Naive thymus-derived CD8-positive, alpha-beta T cell (primary cell): ENCODE measurements around the gene KDM2A. TPM values are rescaled to one million over a fixed set of nuclear protein-coding genes. Genes with fewer than 3 reads are reported as not detected.

Experiments used
- ATAC-seq, 2 donors: fragments of 150-1000 bp; cut with Tn5 transposase in 1 of 2; sonication (Bioruptor Pico), chemical (Tn5 transposase) in 1 of 2; 1 replicate in 1 of 2; 2 replicates in 1 of 2; pipeline ENCODE4 v1.10.0; 2021; ENCODE audit warnings: mild to moderate bottlenecking in 2 of 2, moderate library complexity in 2 of 2
- POLR2A ChIA-PET: fragments of 350-600 bp; sonication (Branson Sonifier 250); formaldehyde crosslinking; loops from one replicate; lab custom pipeline; 2021; ENCODE audit warnings: antibody characterized with exemption; lab: Charles Lee
- DNase-seq, 10 donors: peaks; one replicate each; pipeline versions ENCODE4 v3.0.0 to v3.0.0-alpha.2; 2020 to 2022
- H3K27ac Mint-ChIP-seq, 10 donors: one replicate each; pipeline ENCODE4 v1.8.0; 2020 to 2022; ENCODE audit warnings: mild to moderate bottlenecking in 10 of 10, mixed read lengths in 10 of 10, moderate library complexity in 4 of 10, inconsistent platforms in 1 of 10
- H3K27me3 Mint-ChIP-seq, 5 donors: one replicate each; pipeline ENCODE4 v1.8.0; 2021 to 2022; ENCODE audit warnings: mixed read lengths in 5 of 5
- H3K36me3 Mint-ChIP-seq, 3 donors: one replicate each; pipeline ENCODE4 v1.8.0; 2020 to 2022; ENCODE audit warnings: mixed read lengths in 3 of 3, mild to moderate bottlenecking in 2 of 3, inconsistent platforms in 1 of 3
- H3K4me1 Mint-ChIP-seq, 4 donors: one replicate each; pipeline ENCODE4 v1.8.0; 2021 to 2022; ENCODE audit warnings: mixed read lengths in 4 of 4
- H3K4me3 Mint-ChIP-seq, 10 donors: one replicate each; pipeline ENCODE4 v1.8.0; 2020 to 2022; ENCODE audit warnings: mild to moderate bottlenecking in 10 of 10, mixed read lengths in 10 of 10, moderate library complexity in 6 of 10, inconsistent platforms in 1 of 10
- H3K9me3 Mint-ChIP-seq, 9 donors: one replicate each; pipeline ENCODE4 v1.8.0; 2020 to 2022; ENCODE audit warnings: mixed read lengths in 9 of 9, mild to moderate bottlenecking in 3 of 9, inconsistent platforms in 1 of 9, moderate library complexity in 1 of 9
- polyA plus RNA-seq, 3 donors: library from polyadenylated mRNA; unstranded; fragments of 300-500 nt; fragmentation: Illumina TruSeq; gene quantifications; one replicate each; pipeline ENCODE4 v1.2.3, GENCODE V29; 2021
- total RNA-seq, 8 experiments: library from RNA in 2 of 8; stranded (reverse) in 2 of 8; gene quantifications; one replicate each; pipeline ENCODE4 v1.2.3 and lab custom pipeline; 2021 to 2026

Gene KDM2A
- total and polyA plus RNA-seq, 5 experiments from 2014 or later = 8.0 to 280 (median 12.9) TPM

DNA sequence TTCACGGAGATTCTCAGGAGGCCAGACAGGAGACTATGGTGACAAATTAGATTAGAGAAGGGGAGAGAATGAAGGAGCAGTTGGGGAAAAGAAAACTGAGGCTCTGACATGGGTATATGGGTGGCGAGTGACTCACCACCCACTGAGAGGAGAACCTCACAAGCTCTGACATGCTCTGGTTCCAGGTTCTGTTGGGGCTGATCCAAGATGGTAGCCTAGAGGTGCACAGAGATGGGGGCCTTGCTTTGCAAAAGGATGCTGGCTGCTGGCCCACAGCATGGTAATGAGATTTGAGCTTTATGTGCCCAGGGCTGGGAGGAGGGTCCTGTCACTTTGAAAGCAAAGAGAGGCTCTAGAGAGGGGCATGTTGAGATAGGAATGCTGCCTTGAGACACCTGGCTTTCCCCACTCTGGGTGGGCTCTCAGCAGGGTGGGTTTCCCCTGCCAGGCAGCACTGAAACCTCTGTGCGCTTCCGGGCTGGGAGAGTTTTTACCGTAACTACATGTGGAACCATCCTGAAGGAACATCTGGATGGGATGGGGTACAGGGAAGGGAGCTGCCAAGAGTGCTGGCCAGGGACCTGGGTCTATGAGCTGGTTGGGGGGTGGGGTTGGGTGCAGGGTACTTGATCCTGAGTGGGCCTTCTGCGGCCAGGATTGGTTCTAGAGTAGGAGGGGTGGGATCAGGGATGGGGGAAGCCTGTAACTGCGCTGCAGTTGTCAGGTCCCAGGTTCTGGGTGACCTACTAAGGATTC lies 146.0 kb downstream of the KDM2A start:
- Mint-ChIP-seq H3K27ac (peak overlapping the region; percentile 78 to 90 (median 88)), H3K4me1 (peaks cover 28 to 61% (median 58%) of the 10 kb centered on the region in 4 donors), H3K27me3 (no peaks in the 10 kb centered on the region), H3K36me3 (peaks cover 4 to 17% (median 12%) of the 10 kb centered on the region in 3 donors), H3K4me3 (peak overlapping the region; percentile 61 to 98 (median 78)), H3K9me3 (no peaks in the 10 kb centered on the region)
- POLR2A ChIA-PET = interaction anchor here (0.8 to 35.0 kb wide), 6 partner anchors 11 to 762 kb away, joined by 3 to 2293 read pairs (median 3); partner anchors contain the start of genes ANKRD13D and SSH3
- DNase-seq = peak in 1 of 10 donors; percentile 61
- no peak for ATAC-seq

GRCh38 chr11:67265633-67266448 lies 146.8 kb downstream of the KDM2A start:
- H3K4me1 Mint-ChIP-seq = peaks cover 36 to 68% (median 65%) of the 10 kb centered on the region in 4 donors
- peak overlapping the region; percentile 70 to 90 (median 88) for H3K27ac Mint-ChIP-seq
- ATAC-seq = peak; percentile 43 to 49
- peaks cover 4 to 25% (median 17%) of the 10 kb centered on the region in 3 donors for H3K36me3 Mint-ChIP-seq
- POLR2A ChIA-PET = interaction anchor here (0.9 to 35.0 kb wide), 9 partner anchors 11 to 763 kb away, joined by 3 to 2293 read pairs (median 10); partner anchors contain the start of genes ANKRD13D, POLD4, PPP1CA and SSH3
- H3K4me3 Mint-ChIP-seq = peak overlapping the region; percentile 74 to 98 (median 81)
- no peaks in the 10 kb centered on the region for H3K9me3 Mint-ChIP-seq
- peak; percentile 57 to 84 (median 79) for DNase-seq
- no peaks in the 10 kb centered on the region for H3K27me3 Mint-ChIP-seq

DNA sequence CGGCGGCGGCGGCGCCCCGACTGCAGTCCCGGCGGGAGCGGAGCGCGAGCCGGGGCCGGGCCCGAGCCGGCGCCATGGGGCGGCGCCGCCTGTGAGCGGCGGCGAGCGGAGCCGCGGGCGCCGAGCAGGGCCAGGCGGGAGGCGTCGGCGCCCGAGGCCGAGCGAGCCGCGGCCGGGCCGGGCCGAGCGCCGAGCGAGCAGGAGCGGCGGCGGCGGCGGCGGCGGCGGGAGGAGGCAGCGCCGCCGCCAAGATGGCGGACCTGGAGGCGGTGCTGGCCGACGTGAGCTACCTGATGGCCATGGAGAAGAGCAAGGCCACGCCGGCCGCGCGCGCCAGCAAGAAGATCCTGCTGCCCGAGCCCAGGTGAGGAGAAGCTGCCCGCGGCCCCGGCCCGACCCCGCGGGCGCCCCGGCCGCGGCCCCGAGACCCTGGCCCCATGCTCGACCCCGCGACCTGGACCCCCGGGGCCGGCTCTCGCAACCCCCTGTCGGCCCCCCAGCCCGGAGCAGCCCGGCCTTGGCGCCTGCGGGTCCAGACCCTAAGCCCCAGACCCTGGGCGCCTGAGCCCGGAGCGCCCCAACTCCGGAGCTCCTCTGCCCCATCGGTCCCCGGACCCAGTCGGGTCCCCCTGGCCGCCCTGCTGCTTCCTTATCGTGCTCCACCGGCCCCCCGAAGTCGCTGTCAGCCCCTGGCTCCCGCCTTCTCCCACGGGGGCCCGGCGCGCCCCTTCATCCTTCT lies 147.6 kb downstream of the KDM2A start, which contains the start of gene GRK2:
GRK2 (plus strand) TSS at position 25 of the 739 bp plus-strand sequence; CDS start at position 252, 227 bp downstream.
- no peaks in the 10 kb centered on the region for H3K9me3 Mint-ChIP-seq
- H3K4me1 Mint-ChIP-seq = peaks cover 43 to 73% (median 70%) of the 10 kb centered on the region in 4 donors
- peak within 1 kb of the TSS; percentile 95 to 100 (median 96) for H3K27ac Mint-ChIP-seq
- H3K36me3 Mint-ChIP-seq = peaks cover 4 to 26% (median 17%) of the 10 kb centered on the region in 3 donors
- DNase-seq (peak in 3 of 10 donors; percentile 47 to 71 (median 52)), ATAC-seq (peak; percentile 33 to 35)
- POLR2A ChIA-PET = interaction anchor here (1.0 to 35.0 kb wide), 7 partner anchors 12 to 143 kb away, joined by 5 to 2293 read pairs (median 17); partner anchors contain the start of genes ANKRD13D, POLD4, PPP1CA and SSH3
- H3K4me3 Mint-ChIP-seq = peak within 1 kb of the TSS; percentile 92 to 98 (median 97)
- H3K27me3 Mint-ChIP-seq = no peaks in the 10 kb centered on the region

- Mint-ChIP-seq H3K4me1 (peaks cover 42 to 74% (median 70%) of the 10 kb centered on the region in 4 donors), H3K36me3 (peaks cover 4 to 26% (median 17%) of the 10 kb centered on the region in 3 donors), H3K9me3 (no peaks in the 10 kb centered on the region), H3K27me3 (no peaks in the 10 kb centered on the region), H3K27ac (peak overlapping the region; percentile 95 to 100 (median 96)), H3K4me3 (peak overlapping the region; percentile 92 to 98 (median 97))
- peak; percentile 2 to 13 for ATAC-seq
- POLR2A ChIA-PET = interaction anchor here (0.6 to 35.0 kb wide), 18 partner anchors 13 to 217 kb away, joined by 3 to 2293 read pairs (median 5); partner anchors contain the start of genes ANKRD13D, POLD4, PPP1CA and PTPRCAP
- DNase-seq = peak in 3 of 10 donors; percentile 47 to 71 (median 49)
These were observed 148.4 kb downstream of the KDM2A start for GRCh38 chr11:67267188-67268080.

DNA sequence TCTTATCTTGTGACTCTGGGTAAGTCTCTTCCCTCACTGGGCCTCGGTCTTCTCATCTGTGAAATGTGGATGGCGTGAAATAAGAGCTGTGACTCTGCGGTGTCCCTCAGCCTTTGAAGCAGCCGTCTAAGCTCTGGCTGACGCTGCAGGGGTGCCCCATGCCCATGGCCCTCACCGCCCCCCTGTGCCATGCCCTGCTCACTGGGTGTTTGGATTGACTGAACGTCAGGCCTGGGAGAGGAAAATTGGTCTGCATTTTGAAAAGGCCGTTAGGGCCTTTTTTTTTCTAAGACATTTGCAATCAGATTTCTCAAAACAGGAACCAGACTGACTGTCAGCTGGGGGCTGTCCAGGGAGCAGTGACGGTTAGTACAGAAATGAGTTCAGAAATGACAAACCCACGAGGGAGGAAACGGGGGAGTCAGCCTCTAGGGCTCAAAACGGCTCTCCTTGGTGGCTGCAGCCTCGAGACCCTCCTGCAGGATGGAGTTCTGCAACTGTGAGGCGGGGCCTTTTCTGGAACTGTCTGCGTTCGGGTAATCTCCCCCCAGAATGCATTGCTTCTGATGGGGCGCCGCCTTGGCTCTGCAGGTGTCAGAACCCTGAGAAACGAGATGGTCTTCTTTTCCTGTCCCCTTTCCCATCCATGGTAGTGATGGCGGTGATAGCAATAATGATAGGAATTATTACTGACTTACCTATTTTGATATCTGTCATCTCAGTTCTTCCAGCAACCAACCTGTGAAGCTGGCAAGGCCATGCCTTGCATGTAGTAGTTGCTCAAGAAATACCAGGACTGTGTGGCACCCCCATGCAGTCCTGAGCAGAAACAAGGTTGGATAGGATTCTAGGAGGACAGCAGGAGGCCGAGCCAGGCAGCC lies 149.3 kb downstream of the KDM2A start:
- DNase-seq = peak in 8 of 10 donors; percentile 57 to 82 (median 64)
- peak overlapping the region; percentile 92 to 98 (median 97) for H3K4me3 Mint-ChIP-seq
- POLR2A ChIA-PET = interaction anchor here (0.9 to 35.0 kb wide), 15 partner anchors 13 to 216 kb away, joined by 3 to 2293 read pairs (median 5); partner anchors contain the start of genes ANKRD13D, POLD4, PPP1CA and PTPRCAP
- H3K27me3 Mint-ChIP-seq = no peaks in the 10 kb centered on the region
- peaks cover 34 to 74% (median 70%) of the 10 kb centered on the region in 4 donors for H3K4me1 Mint-ChIP-seq
- peak overlapping the region; percentile 95 to 100 (median 96) for H3K27ac Mint-ChIP-seq
- ATAC-seq = peak; percentile 26 to 44
- peaks cover 4 to 27% (median 17%) of the 10 kb centered on the region in 3 donors for H3K36me3 Mint-ChIP-seq
- no peaks in the 10 kb centered on the region for H3K9me3 Mint-ChIP-seq

DNA sequence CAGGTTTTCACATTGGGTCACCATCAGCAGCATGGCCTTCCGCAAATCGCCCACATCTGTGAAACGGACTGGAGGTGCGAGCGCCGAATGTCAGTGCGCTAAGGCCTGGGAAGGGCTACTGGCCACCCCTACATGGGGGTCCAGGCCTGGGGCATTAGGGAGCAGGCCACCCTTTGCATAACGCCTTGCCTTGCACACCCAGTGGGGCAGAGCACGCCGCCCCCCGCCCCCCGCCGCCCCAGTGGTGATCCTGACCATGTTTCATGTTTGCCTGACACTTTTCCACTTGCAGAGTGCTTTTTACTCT lies 149.9 kb downstream of the KDM2A start:
- peaks cover 4 to 30% (median 17%) of the 10 kb centered on the region in 3 donors for H3K36me3 Mint-ChIP-seq
- POLR2A ChIA-PET = interaction anchor here (1.0 to 35.0 kb wide), 4 partner anchors 29 to 83 kb away, joined by 4 to 2293 read pairs (median 36); partner anchors contain the start of genes ANKRD13D, POLD4 and SSH3
- DNase-seq (no peak), ATAC-seq (no peak)
- peak overlapping the region; percentile 92 to 98 (median 97) for H3K4me3 Mint-ChIP-seq
- H3K27ac Mint-ChIP-seq = peak overlapping the region; percentile 95 to 100 (median 96)
- H3K27me3 Mint-ChIP-seq = no peaks in the 10 kb centered on the region
- H3K9me3 Mint-ChIP-seq = no peaks in the 10 kb centered on the region
- H3K4me1 Mint-ChIP-seq = peaks cover 34 to 76% (median 69%) of the 10 kb centered on the region in 4 donors

DNA sequence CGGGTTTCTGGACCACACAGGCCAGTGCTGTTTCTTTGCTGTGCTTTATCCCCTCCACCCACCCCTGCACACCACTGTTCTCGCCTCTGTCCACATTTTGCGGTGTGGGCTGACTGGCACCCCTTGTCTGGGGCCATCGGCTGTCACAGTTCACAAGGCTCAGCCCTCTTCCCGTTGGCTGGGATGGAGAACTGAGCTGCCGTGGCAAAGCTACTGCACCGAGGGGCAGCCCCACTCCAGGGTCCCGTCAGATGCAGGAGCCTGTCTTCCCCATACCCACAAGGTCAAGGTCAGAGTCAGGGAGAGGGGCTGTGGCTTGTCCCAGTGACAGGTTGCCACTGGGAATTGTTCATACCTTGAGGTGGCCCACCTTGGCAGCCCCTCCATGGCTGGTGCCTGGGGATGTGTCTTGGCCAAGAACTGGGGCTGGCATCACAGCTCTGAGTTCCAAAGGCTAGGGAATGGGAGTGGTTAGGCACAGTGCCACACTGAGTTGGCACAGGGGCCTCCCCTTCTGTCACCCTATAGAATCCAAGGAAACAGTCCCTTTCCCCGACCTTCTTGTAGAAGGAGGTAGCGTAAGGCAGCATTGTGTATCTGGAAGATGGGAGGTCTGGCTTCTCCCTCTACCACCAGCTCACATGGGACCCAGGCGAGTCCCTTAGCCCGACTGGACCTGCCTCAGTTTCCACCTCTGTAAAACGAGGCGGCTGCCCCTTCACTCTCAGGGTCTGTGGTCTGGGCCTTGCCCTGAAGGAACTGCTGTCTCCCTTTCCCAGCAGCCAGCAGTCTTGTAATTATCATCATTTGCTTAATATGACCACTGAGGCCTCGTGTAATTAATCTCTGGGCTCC lies 150.6 kb downstream of the KDM2A start:
- peaks cover 4 to 36% (median 17%) of the 10 kb centered on the region in 3 donors for H3K36me3 Mint-ChIP-seq
- H3K4me3 Mint-ChIP-seq = peak overlapping the region; percentile 92 to 98 (median 96)
- DNase-seq (peak in 1 of 10 donors; percentile 43), ATAC-seq (no peak)
- H3K27ac Mint-ChIP-seq = peak overlapping the region; percentile 95 to 100 (median 97)
- peaks cover 33 to 80% (median 72%) of the 10 kb centered on the region in 4 donors for H3K4me1 Mint-ChIP-seq
- no peaks in the 10 kb centered on the region for H3K27me3 Mint-ChIP-seq
- POLR2A ChIA-PET = interaction anchor here (0.6 to 35.0 kb wide), 13 partner anchors 30 to 1812 kb away, joined by 3 to 2293 read pairs (median 6); partner anchors contain the start of genes ANKRD13D, KDM2A, POLD4 and PPP1CA
- H3K9me3 Mint-ChIP-seq = no peaks in the 10 kb centered on the region

DNA sequence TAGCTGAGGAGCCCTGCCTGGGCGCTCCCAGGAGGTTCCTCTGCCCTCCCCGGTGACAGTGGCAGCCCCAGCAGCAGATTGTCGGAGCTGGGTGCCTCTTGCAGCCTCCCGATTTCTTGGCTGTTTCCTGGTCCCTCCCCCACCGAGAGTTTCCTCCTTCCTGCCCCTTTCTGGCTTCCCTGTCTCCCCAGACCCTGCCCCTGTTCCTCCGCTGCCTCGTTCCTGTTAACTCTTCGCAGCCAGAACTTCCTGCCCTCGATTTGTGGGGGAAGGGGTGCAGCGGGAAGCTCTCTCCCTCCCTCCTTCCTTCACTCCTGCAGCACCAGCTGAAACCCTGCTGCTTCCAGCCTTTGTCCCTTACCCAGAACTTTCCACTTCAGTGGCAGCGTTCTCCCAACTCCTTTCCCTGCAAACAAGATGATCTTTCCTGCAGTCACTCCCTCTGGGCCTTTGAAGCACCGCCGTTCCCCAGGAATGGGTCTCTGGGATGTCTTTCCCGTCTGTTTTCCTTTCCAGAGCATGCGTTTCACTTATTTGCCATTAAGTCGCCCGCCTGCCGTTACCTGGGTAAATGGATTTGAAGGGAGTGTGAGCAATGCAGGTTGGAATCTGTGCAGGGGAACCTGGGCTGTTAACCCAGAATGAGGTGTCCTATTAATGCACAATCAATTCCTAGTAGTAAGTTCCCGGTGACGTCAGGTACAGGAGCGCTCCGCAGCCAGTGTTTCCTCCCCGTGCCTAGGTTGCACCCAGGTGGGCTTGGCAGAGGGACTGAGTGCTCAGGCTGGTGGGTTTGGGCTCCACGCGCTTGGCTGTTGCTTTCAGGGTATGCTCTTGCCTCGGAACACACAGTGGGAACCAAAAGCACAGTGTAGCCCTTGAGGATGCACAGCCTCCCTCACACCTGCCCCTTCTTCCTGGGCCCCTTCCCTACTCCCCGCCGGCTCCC lies 151.5 kb downstream of the KDM2A start:
- Mint-ChIP-seq H3K9me3 (no peaks in the 10 kb centered on the region), H3K4me1 (peaks cover 33 to 83% (median 72%) of the 10 kb centered on the region in 4 donors), H3K4me3 (peak overlapping the region; percentile 92 to 98 (median 96)), H3K36me3 (peaks cover 4 to 42% (median 17%) of the 10 kb centered on the region in 3 donors), H3K27me3 (no peaks in the 10 kb centered on the region), H3K27ac (peak overlapping the region; percentile 95 to 100 (median 97))
- DNase-seq = peak in 1 of 10 donors; percentile 54
- no peak for ATAC-seq
- POLR2A ChIA-PET = interaction anchor here (0.6 to 35.0 kb wide), 15 partner anchors 8 to 377 kb away, joined by 3 to 2293 read pairs (median 3); partner anchors contain the start of genes ANKRD13D, KDM2A, POLD4 and PPP1CA
